Hepatocyte (in vitro differentiated cells): Measurements from ENCODE around the gene LAMP2.
"Not testable (repeated sequence)": the region's sequence is repeated elsewhere in the genome, so short reads cannot be mapped to it uniquely, and the experiment has no call there.

ENCODE experiments used
- CTCF ChIP-seq: fragments of 200-600 bp; sonication (generic); IDR thresholded peaks from 2 replicates; pipeline ENCODE4 v1.5.1; 2016; ENCODE audit warnings: antibody characterized with exemption, mild to moderate bottlenecking; ENCODE audit not compliant: poor library complexity
- EZH2 ChIP-seq: fragments of 200-600 bp; sonication (generic); IDR thresholded peaks from 2 replicates; pipeline ENCODE4 v1.6.1; 2016; ENCODE audit warnings: antibody characterized with exemption, mild to moderate bottlenecking, borderline replicate concordance
- EZH2phosphoT487 ChIP-seq: fragments of 200-600 bp; sonication (generic); IDR thresholded peaks from one replicate; pipeline ENCODE4 v1.6.1; 2018; ENCODE audit warnings: antibody characterized with exemption, mild to moderate bottlenecking, low read depth, moderate library complexity; ENCODE audit not compliant: unreplicated experiment, severe bottlenecking

DNA sequence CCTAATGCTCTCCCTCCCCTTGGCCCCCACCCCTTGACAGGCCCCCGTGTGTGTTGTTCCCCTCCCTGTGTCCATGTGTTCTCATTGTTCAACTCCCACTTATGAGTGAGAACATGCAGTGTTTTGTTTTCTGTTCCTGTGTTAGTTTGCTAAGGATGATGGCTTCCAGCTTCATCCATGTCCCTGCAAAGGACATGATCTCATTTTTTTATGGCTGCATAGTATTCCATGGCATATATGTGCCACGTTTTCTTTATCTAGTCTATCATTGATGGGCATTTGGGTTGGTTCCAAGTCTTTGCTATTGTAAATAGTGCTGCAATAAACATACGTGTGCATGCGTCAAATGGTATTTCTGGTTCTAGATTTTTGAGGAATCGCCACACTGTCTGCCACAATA is 561 bp upstream of the LAMP2 start:
- not testable (repeated sequence) for TF ChIP-seq CTCF, EZH2, EZH2phosphoT487
